HG03571 (cell line): Measurements from ENCODE around the gene SEMA6A.

Experiments
- ATAC-seq: cut with Tn5 transposase; IDR thresholded peaks from one replicate; pipeline ENCODE4 v1.9.1; 2021; ENCODE audit not compliant: unreplicated experiment

SEMA6A gene

DNA sequence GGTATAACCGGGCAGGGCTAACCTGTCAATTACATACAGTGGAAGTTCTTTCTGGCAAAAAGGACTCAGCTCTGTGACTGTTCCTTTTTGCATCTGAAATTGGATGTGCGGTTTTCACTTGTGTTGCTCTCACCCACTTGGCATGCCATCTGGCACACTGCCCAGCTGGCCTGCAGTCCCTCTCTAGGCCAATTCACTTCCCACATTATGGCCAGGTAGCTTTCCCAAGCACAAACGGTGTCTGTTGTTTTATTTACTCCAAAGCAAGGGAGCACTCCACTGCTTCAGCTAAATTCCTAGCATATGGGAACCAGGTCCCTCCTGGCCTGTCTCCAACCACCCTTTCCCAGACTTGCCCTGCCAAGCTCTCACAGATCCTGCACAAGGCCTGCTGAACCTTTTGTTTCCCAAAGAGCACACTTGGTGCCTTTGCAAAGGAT, 132.5 kb downstream of the SEMA6A start:
- no peak for ATAC-seq

DNA sequence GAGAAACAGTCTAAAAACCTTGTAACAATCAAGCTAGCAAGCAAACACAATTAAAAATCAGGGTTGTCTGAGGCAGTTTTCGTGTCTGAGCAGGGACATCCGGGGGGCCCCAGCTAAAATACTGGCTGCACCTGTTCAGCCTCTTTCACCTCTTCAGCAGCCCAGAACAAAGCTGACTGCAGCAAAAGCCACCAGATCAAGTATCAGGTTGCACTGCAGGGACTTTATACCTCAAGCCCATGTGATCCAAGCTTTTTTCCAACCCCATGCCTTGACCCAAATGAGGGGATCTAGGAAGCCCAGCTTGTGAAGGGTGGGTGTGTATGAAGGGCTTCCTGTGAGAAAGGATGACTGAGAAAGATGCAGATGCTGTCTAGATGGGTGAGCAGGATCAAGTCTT, 133.4 kb downstream of the SEMA6A start:
- no peak for ATAC-seq

DNA sequence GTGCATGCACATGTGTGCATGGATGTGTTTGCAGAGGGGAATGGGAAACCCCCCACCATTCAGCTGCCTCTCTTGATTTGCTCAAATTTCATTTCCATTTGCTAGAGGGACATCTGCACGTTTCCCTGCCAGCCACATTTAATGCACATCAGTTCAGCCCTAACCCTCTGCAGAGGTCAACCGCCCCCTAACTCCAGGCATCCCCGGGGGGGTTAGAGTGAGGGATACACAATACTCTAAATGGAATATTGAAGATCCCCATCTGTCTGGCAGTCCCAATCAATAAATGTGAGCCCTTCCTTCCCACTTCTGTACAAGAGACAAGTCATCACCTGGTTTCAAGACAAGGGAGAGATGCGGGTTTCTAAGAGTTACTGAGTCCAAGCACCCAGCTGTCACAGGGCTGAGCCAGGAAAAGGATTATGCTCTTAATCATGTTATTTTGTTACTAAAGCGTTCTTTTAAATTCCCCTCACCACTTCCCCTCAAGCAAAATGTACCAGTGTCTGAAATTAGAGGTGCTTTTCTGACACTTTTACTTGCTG, 134.1 kb downstream of the SEMA6A start:
- ATAC-seq, result no peak

DNA sequence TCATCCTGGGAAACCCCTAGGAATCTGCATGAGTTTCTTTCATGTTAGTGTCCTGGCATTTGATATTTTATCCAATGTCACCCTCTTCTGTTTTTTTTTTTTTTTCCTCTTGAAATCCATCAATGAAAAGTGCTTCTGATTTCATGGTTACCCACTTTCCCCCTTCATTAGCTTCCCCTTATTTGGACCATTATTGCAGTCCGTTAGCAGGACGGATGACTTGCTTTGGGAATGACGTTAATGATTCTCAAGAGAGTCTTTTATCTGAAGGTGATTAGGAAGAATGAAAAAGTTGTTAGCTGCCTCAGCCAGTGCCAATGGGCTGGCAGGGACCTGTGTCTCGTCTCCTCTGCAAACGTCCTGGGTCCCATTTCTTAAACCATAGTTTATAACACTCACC, 134.7 kb downstream of the SEMA6A start:
- no peak for ATAC-seq

DNA sequence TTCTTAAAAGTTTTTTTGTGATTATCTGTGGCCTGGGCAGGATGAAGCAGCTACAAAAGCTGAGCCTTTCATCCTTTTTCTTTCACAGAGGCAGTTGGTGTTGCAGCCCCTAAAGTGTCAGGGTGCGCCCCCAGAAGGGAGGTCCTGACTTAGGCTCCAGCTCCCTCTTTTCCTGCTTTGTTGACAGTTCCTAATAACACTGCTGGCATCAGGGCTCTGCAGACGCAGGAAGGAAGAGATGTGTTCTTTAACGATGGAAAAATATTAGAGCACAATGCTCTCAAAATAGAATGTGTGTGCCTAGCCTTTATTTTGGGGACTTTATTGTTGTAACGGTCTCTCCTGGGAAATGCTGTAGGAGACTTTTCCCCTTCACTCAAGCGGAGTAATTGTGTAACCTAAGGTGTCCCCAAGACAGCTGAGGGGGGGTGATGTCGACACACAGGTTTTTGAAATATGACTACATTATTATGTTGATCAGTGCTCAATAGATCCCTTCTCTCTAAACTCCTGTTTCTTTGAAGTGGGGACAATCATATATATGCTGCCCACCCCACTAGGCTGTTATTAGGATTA, 135.6 kb downstream of the SEMA6A start:
- no peak for ATAC-seq

DNA sequence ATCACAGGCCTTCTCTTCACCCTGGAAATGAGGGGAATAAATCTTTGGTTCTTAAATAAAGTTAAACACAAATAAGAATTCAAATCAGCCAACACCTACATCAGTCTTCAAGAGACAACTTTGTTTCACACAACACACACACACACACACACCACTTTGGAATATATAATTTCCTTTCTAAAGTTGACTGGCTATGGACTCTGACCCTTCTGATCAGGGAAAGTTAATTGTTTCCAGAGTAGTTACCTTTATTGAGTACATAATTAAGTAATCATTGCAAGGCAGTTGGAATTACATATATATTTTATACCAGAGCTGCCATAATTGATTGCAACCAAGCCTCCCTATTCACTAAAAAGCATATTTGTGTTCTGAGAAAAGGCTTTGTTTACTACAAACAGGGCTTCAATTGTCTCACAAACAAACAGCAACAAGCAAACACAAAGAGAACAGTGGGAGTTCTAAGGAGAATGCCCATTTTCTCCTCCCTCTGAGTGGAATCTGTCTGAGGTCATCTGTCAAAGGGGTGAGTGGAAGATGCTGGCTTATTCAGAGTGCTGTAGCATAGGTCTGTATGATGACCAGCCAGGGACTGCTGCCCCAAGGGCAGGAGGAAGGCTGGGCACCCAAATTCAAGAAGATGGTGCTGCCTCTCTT, 136.6 kb downstream of the SEMA6A start:
- no peak for ATAC-seq

DNA sequence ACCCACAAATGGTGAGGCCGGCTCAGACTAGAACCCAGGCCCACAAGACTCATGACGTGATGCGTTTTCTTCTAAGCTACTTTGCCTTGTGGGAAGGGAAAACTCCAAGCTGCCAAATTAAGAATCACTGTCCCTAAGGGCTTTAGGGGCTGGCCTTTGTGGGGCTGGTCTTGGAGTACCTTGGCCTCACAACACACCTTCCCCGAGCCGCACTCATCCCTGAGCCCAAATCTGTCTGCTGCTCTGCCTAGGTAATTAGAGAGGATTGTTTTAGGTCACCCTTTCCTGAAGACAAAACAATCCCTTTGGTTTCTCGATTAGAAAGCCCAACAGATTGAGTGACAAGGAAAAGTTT, 137.3 kb downstream of the SEMA6A start:
- no peak for ATAC-seq

DNA sequence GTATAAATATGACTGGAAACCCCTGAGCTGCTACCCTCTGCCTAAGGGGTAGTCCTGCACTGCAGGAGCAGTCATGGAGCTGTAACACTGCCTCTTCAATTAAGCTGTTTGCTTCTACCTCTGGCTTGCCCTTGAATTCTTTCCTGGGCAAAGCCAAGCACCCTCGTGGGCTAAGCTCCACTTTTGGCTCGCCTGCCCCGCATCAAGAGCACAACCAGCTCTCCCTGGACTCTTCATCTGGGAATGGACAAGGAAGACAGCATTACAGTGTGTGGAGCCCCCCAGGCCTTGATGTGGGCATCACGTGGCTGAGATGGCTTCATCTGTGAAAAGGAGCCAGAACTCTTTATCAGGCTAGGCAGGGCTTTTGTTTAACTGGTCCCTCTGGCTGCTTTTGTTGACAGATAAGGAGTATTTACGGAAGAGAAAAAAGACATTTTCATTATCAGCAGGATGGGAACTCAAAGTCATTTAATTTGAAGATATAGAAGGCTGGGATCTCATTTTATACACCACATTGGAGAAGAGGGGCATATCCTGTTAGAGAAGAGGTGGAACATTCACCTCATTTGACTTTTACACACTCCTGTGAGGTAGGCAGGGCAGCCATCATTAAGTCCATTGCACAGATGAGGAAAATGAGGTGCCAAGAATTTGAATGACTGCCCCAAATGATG, 137.8 kb downstream of the SEMA6A start:
- no peak for ATAC-seq

DNA sequence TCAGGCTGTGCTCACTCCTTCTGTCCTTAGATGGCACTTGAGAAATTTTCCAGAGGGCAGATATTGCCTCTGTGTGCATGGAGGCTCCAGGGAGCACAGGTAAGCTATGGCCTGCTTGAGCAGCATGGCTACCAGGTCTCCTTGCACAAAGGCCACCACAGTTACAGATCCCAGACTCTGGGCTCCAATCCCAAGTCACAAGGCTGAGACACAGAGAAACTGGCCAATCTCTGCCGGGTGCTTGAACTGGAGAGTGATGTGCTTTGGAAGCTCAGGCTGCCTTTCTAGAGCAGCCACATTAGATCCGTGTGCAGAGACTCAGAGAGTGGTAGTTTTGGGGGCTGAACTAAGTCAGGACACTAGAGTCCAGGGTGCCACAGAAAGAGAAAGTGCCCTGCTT, 145.7 kb downstream of the SEMA6A start:
- no peak for ATAC-seq

DNA sequence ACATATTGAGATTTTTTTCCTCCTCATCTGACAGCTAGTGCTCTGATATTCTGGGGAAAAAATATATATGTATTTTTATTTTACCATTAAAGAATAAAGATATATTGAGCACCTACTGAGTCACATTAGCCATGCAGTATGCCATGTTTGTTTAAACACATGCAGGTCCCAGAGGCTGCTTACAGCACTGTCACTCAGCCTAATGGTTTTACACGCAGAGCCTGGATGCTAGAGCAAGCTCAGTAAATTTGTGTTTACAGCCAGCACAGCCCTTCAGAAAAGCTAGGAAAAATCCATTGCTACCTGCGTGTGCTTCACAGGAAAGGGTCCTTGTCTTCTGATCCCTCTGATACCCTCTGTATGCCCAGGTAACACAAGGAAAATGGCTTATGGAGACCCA, 146.2 kb downstream of the SEMA6A start:
- no peak for ATAC-seq

DNA sequence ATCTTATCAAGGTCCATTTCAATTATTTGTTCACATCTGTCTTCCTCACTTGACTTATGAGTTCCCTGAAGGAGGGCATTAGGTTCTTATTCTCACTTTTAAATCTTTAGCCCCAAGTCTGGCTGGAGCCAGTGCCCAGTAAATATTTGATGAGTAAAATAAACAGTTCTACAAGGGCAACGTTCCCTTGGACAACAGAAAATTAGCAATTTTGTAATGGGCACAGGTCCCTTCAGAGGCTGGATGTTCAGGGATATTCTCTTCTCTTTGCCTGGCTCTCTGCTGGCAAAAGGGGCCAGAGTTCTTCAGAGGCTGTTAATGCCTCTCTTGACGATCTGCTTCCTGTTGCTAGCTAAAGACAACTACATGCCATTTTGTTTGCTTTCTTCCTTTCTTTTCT, 149.7 kb downstream of the SEMA6A start:
- ATAC-seq, result no peak

DNA sequence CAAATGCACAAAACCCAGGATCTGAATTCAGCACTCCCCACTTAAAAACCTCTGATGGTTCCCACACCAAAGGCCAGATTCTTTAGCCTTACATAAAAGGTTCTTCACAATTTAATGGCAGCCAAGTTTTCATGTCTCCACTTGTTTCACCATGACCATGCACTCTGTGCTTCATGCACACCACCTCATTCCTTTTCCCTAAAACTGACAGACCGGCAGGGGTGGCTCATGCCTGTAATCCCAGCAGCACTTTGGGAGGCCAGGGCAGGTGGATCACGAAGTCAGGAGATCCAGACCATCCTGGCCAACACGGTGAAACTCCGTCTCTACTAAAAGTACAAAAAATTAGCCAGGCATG, 150.4 kb downstream of the SEMA6A start:
- ATAC-seq, result no peak

DNA sequence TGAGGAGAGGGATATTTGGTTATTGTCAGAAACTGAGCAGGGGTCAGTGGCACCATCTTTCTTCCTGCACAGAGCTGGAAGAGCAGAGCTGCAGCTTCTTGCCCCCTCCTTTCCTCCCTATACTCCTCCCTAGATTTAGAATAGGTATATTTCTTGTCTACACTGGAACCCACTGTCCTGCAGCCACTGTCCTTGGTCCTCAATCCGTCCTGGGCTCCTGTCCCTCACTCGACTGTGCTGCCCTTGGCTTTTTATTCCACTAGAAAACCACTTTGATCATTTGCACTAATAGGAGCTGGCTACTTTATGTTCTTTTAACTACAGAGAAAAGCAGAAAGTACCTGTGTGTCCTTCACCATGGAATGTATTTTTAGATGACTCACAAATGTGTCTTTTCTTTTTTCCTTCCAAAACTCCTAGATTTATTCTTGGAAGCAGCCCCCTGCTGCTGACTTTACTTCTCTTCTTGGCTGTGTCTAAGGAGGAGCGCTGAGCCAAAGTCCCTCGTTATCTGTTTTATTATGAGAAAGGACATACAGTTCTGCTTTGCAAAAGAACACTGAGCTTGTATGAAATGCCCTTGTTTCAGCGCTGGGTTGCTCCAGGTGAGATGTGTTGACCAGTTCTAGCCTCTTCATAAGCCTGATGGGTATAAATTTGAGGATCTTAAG, 150.9 kb downstream of the SEMA6A start:
- ATAC-seq, result no peak

DNA sequence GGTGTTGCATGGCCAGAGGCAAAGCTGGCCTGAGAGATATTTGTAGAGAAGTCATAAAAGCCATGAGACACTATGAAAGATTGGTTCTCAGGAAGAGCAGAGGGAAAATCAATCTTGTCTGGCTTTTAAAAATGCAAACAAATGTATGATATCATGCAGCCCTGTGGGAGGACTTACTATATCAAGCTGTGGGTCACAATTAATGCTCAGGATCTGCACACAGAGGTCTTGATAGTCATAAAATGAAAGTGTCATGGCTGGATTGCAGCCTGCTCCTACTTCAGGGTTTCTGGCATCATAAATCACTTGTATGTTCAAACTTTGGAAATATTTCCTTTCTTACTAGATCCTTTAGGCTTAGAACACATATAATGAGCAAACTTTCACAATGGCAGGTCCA, 151.5 kb downstream of the SEMA6A start:
- ATAC-seq, result no peak

DNA sequence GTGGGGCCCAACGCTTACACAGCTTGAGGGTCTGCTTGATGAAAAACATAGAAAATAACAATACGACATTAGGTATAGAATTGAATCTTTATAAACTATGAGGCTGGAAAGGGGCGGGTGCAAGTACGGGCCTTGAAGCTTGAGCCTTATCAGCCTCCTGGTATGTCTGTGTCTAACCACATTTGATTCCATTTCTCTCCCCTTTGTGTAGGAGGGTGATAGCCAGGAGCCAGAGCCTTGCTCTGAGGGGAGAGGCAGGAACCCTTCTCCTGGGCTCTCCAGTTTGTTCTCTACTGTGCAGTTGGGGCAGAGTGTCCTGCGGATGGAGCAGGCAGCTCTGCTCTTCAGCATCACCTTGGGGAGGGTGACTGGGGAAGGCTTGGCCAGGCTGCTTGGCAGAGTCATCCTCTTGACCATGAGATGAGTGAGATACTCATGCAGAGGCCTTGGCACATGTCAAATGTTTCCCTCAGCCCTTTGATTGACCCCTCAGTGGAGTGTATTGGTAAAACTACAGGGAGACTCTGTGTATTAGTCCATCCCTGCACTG, 153.5 kb downstream of the SEMA6A start:
- no peak for ATAC-seq

DNA sequence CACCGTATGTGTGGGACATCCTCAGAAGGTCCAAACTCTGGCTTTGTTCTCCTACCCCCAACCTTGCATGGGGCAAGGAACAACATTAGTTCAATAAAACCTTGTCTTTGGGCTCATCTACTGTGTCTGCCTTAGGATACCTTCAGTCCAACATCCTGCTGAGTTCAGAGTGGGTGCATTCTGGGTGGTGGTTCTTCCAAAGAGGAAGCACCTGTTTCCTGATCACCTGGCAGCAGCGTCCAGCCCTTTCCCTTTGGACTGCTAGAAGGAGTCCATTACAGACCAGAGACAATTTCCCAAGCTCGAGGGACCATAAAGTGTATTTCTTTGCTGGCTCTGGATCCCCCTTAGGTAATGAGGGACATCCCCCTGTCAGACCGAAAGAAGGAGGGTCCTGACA, 154.1 kb downstream of the SEMA6A start:
- no peak for ATAC-seq

DNA sequence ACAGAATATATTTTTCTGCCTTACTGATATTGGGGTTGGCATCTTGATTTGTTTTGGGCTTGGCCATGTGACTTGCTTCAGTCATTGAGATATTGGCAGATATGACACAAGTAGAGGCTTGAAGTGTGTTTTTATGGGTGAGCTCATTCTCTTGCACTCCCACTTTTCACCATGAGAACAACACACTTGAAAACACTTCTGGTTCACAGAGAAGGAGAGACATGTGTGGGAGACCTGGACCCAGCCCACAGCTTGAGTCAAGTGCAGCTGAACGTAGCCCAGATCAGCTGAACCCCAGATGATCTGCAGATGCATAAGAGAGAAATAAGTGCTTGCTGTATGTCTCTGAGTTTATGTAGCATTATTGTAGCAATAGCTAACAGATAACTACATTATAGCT, 155.4 kb downstream of the SEMA6A start:
- no peak for ATAC-seq

DNA sequence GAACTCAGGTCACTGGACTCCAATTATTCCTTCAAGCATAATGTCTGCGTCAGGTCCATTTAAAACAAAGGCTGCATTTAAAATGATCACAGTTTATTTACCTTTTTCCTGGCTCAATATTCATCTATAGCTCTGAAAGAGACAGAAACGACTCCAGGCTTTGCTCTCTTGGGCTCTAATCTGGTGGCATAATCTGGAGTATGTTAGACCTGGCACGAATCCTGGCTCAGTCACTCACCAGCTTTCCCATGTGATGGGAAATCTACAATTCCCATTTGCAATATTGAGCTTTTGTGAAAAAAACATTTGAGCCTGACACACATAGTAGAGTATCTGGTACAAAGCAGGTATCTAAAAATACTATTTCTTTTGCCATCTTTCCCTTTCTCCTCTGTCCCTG, 155.8 kb downstream of the SEMA6A start:
- ATAC-seq, result no peak

DNA sequence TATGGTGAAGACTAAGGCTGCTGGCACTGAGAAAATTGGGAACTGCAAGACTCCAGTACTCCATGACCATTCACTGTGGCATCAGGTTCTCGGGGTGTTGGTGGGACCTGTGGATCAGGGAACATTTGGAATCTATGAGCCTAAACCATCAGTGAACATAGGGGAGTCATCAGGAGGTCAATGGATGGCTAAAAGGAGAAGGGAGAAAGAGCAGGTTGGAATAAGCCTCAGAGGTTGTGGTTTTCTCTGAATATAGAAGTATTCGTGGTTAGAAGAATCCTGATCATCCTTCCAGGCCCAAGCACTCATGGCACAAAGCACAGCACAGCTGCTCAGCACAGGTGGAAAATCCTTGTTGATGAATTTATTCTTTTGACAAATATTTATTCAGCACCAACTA, 156.6 kb downstream of the SEMA6A start:
- no peak for ATAC-seq

DNA sequence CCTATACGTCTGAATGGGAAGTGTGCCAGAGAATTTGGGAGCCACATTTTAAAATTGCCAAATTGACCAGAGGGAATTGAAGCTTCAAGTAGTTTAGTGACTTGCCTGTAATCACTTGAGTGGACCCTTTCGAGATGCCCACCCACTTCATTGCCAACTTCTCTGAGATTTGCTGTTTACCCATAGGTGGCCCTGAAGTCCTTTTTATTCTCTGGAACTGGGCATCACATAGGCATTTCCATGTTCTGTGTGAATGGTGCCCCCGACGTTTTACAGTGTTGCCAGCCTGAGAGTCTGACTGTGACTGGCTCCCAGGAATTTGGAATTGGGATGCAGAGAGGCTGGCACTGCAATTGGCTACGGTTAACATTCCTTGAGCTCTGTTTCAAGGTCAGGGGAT, 158.6 kb downstream of the SEMA6A start:
- ATAC-seq, result no peak

DNA sequence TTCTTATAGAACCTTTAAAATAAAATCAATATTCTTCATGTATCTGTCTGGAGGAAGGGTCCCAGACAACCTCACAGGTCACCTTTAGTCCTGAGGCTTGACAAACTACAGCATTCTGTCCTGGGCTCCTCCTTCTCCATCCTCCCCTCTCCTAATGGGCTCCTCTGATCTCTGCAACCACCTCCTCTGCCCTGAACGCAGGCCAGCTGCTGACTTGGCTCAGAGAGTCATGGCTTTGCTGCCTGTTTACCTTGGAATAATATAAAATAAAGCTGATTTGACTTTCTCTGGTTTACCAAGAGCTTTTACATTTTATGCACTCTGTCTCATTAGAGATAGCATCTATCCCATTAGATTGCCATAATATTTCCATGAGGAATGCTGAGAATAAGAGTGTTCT, 159.4 kb downstream of the SEMA6A start:
- ATAC-seq, result no peak

DNA sequence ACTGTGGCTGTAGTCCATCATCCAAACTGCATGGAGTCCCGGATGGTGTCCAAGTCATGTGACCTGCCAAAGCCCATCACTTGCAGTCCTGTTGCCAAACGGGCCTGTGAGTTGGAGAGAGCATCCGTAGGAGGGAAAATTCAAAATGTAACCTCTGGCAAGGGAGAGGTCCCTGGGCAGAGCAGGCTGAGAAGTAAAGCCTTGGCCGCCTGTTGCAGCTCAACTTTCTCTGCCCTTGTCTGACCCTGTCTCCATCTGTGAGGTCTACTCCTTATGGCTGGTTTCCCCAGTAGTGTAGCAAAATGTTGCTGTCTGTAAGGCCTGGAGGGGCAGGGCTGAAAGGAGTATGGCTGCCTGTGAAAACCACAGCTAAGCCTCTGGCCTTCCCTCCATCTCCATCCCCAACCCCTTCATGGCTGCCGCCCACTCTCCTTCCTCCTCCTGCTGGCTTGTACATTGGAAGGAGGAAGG, 163.5 kb downstream of the SEMA6A start:
- ATAC-seq, result no peak
